DLD1 (cell line): Measurements from ENCODE around the gene HOXA10.

ENCODE experiments used
- in situ Hi-C: cut with HindIII; loops from 2 replicates; pipeline ENCODE4 v1.10.0; 2017; ENCODE audit warnings: low sequenced_read_pairs

HOXA10 gene

GRCh38 chr7:27138472-27138871 is 35.6 kb downstream of the HOXA10 start:
- in situ Hi-C loops, result no loop called here

GRCh38 chr7:27137640-27138315 is 36.3 kb downstream of the HOXA10 start:
- in situ Hi-C loops, result no loop called here

DNA sequence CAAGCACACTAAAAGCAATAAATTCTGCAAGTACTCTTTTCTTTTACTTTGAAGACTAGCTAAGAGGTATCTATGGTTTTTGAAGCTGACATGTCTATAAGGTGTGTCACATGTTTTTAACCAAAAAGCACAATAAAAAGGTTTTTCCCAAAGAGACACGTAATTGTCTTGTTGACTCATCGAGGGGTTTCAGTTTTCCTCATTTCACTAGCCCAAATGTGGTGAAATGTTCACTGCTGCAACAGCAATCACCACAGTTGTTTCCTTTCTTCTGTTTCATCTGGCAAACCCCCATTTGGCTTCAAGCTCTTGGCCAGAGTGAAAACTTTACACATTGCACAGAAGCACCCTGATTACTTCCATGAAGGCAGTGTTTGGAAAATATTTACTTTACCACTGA is 39.7 kb downstream of the HOXA10 start:
- in situ Hi-C loops, result no loop called here

- in situ Hi-C loops, result no loop called here
Measured at GRCh38 chr7:27133409-27134231, 40.5 kb downstream of the HOXA10 start.

DNA sequence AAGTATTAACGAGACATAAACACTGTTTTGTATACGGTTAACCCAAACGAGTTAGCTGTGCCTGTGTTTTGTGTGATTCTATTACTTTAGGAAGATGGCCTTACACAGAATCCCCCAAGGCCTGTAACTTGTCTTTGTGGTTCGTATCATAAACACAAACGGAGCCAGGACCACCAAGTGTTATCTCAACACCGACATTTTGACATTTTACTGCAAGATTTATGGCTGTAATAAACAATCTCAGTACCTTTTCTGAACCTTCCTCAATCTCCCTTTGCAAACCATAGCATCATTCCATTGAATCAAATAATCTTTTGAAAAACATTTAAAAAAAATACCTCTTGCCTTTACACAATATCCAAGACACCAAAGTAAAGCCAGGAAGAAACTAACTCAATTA is 41.1 kb downstream of the HOXA10 start:
- in situ Hi-C loops, result no loop called here

GRCh38 chr7:27132214-27132613 is 41.9 kb downstream of the HOXA10 start:
- in situ Hi-C loops, result no loop called here

DNA sequence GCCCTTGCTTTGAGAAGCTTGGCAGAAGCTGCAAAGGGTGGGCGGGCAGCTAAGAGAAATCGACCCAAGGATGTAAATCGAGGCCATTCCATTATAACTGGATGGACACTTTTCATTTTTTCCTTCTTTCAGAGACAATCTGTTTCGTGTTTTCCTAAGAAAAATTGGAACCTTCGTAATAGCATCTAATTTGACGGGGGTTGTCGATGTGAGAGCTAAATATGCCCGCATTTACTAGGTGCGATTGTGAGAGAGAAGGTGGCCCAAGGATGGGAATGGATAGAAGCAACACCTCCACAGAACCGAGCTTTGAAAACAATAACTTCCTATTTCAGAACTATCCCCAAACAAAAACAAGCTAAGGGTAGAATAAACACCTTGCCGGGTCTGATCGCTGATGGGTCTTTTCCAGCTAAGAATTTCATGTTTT is 42.7 kb downstream of the HOXA10 start:
- in situ Hi-C loops, result no loop called here

DNA sequence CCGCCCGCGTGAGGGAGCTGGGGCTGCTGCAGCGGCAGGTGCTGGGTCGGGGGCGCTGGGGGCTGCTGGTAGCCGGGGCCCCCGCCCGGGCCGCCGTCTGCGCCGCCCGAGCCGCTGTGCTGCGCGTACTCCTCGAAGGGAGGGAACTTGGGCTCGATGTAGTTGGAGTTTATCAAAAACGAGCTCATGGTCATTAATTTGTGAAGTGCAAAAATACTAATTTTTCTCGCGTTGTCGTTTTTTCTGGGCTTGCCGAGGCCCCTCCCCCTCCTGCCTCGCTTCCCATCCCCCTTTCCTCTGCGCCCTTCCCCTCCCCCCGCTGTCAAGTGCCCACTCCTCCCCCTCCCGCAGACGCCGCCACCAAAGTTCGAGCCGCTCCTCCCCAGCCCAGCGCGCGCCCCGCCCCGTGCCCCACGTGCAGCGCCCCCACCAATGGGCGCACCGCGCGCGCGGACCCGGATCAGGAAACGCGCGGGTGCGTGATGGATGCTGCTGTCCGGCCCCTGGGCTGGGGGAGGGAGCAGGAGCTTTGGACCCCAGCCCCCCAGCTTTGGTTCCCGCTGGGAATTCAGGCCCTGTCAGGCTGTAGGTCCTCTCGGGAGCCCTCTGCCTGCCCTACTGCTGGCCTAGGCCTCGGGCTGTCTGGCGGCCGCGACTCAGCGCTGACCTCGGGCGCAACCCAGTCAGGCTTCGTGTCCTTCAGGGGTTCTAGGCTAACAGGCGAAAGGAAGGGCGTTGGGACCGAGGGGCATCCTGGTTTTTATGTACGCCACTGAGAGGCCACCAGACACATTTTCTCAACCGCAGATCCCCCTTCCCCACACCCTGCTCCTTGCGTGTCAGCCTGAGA is 43.4 kb downstream of the HOXA10 start, which contains the start of gene HOXA4:
TSS of gene HOXA4 (minus strand) at position 218 of the 850 bp plus-strand sequence. CDS start at position 194, 24 bp downstream.
- in situ Hi-C loops, result no loop called here

DNA sequence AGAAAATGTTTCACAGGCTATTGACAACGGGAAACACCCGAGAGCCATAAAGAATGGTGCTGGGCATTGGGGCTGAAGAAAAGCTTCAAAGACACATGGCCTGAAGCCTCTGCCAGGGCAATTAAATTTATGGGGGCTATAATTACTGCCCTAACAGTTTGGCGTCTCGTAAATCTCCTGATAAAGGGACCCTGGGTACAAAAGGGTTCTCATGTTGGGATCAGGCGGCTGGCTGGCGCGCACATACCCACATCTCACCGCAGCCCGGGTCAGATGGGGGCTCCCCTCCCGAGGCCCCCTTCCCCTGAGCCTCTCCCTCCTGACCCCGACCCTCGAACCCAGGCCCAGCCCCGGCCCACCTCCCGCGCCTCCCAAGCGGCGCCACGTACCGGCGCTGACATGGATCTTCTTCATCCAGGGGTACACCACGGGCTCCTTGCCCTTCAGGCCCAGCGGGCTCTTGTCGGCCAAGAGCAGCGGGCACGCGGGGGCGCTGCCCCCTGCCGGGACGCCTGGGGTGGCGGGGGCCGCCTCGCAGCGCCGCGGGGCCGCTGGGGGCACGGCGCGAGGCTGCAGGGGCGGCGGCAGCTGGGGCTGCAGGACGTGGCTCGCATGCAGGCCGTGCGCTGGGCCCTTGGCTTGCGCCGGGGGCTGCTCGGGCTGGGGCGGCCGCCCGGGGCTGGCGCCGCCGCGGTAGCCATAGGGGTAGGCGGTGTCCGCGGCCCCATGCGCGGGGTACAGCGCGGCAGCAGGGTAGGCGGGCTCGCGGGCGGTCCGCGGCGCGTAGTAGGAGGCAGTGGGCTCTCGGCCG is 44.2 kb downstream of the HOXA10 start:
- in situ Hi-C loops, result loop anchor here (5.0 kb wide), 2 partner anchors 32 to 278 kb away; no protein-coding TSS in a partner anchor

DNA sequence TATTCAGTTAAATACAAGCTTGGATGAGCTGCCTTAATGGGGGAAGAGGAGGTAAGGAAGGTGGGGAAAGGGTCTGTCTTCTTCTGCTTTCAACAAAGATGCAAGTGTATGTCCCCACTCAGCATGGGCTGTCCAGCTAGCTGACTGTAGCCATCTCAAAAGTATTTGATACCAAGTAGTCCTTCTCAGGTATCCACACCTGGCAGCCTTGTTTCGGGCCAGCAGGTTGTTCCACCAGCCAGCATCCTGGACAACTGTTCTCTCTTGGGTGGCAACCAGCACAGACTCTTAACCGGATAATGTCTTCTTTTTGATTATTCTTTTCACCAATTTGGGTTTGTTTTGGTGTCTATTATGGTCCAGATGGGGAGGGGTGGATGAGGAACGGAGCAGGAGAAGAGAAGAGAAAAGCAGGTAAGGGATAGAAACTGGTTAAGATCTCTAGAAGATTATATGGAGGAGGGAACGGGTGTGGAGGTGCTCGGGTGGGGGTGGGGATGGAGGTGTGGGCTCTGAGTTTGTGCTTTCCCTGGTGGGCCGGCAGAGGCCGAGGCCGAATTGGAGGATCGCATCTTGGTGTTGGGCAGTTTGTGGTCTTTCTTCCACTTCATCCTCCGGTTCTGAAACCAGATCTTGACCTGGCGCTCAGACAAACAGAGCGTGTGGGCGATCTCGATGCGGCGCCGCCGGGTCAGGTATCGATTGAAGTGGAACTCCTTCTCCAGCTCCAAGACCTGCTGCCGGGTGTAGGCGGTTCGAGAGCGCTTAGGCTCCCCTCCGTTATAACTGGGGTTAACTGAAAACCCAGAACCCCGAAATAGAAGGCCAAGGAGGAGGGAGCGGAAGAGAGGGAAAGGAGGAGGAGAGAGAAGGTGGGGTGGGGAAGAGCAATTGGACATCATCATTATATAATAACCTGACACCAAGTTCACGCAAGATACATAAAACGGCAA is 45.1 kb downstream of the HOXA10 start:
- in situ Hi-C loops, result loop anchor here (5.0 kb wide), 2 partner anchors 33 to 277 kb away; no protein-coding TSS in a partner anchor

- in situ Hi-C loops, result loop anchor here (5.0 kb wide), 2 partner anchors 34 to 276 kb away; no protein-coding TSS in a partner anchor
Measured at GRCh38 chr7:27128034-27128433, 46.1 kb downstream of the HOXA10 start.

DNA sequence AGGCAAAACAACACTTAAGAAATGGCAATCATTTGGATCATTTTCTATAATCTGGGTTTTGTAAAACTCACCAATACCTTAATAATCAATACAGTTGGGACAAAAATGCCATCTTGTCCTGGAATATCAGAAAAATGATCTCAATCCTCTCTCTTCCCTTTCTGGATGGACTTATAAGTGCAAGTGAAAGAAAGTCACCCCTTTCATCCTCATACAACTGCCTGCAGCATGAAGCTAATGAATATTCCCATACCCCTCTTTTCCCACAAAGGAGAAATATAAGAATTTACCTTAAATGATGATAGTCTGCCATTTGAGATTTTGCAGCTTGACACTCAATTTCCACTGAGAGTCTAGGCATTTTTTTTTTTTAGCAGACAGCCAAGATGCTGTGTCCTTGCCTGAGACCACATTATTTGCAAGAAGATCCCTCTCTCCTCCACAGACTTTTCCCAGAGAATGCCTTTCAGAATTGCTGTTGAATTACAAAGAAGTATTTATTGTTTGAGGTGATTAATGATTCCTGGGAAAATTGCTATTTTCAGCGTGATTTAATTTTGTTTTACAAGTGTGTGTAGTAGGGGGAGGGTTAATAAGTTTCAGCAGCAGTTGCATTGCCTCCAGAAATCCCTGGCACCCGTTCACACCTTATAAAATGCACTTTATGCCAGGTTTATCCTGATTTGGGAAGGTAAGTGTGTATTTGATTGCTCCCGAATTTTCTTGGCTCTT is 47.4 kb downstream of the HOXA10 start:
- in situ Hi-C loops, result loop anchor here (5.0 kb wide), 2 partner anchors 36 to 274 kb away; no protein-coding TSS in a partner anchor

DNA sequence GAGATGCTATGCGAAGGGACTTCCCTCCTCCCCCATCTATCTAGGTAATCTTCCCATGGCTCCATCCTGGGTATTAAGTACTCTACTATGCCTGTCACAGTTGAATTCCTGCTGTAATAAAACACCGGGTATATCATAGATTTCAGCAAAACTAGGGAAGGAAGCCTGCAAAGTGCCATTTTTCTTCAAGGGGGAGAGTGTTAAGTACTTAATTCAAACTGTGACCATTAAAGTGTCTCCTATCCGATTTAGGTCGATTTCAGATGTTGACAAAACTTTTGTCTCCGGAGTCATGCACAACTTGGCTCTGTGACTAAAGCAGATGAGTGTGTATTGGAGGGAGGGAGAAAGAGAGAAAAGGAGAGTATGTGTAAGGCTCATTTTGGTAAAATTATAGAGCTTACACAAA is 48.1 kb downstream of the HOXA10 start:
- in situ Hi-C loops, result loop anchor here (5.0 kb wide), 2 partner anchors 36 to 274 kb away; no protein-coding TSS in a partner anchor

- in situ Hi-C loops, result loop anchor here (5.0 kb wide), 2 partner anchors 37 to 273 kb away; no protein-coding TSS in a partner anchor
Measured at GRCh38 chr7:27124902-27125689, 49.0 kb downstream of the HOXA10 start.

- in situ Hi-C loops, result no loop called here
Measured at GRCh38 chr7:27124096-27124901, 49.8 kb downstream of the HOXA10 start.

DNA sequence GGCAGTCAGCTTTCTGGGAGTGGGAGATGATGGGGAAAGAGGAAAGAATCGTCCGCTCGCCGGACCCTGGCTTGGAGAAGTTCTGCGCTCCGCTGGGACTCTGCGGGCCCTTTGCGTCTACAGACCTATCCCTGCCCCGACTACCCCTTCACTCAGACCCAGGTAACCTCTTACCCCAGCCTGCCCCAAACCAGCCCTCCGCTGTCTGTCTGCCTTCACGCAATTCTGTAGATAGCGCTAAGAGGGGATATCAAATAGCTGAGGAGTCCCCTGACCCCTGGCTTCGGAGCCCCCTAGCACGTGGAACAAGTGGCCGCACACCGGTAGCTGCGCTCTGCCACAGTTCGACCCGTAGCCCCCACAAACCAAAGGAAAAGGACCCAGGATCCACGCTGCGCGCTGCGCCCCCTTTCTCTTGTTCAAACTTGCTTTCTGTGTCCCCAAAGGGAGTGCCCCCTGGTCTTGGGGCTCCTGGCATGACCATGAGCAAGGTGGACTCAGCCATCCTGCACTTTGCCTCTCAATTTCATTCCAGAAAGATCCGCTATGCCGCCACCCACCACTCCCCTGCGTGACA is 50.6 kb downstream of the HOXA10 start:
- in situ Hi-C loops, result no loop called here
